ENCODE data around the gene TNFAIP3. TPM values are rescaled to one million over a fixed set of nuclear protein-coding genes. Genes with fewer than 3 reads are reported as not detected.

TNFAIP3 gene
- total and polyA plus RNA-seq, 2 of the 8 experiments (the other 6 are each of a cell fraction or from before 2014, with no cell fraction given), result 1.6 to 2.0 TPM

DNA sequence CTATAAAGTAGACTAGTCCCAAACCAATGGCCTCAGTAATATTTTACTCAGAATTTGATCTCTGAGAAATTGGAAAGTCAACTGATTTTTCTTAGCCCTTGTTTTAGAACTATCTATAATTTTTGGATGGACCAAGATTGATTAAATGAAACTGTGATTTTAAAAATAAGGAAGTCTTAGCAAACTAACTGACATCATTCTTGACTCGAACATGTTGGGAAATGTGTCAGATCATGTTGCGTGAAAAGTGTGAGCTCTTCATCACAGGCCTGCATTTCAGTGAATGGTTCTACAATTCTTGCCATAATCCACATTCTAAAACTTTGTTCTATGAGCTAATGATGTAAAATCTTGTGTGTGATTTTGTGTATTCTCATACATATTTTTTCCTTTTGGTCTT is 11.0 kb downstream of the TNFAIP3 start:
- no peak for DNase-seq (ENCODE audit: low read depth in 1 of 2, low spot score in 2 of 2)
- Histone ChIP-seq H2BK120ac (replicated peaks; ENCODE audit: low read depth, low read length) (no peak overlapping the region), H2BK12ac (ENCODE audit: low read depth, low read length) (no peak overlapping the region), H3K27ac (ENCODE audit: low read depth, low read length) (no peak overlapping the region), H3K4me2 (ENCODE audit: insufficient read depth in 1 of 2, low read depth in 2 of 2, low read length in 2 of 2) (no peak overlapping the region), H3K23ac (ENCODE audit: insufficient read length) (no peak overlapping the region), H3K36me3 (ENCODE audit: control insufficient read depth in 2 of 4, insufficient read depth in 4 of 4, low read length in 3 of 4) (peaks cover 4 to 20% (median 7%) of the 10 kb centered on the region in 4 experiments; a peak in 5 of 8 replicates), H4K91ac (replicated peaks; ENCODE audit: insufficient read length, low read length) (no peak overlapping the region), H3K23me2 (ENCODE audit: low read depth, low read length) (no peaks in the 10 kb centered on the region), H3K9me3 (ENCODE audit: insufficient read depth in 2 of 2, low read depth in 1 of 2, low read length in 1 of 2) (no peaks in the 10 kb centered on the region), H3K14ac (ENCODE audit: insufficient read length) (no peak overlapping the region), H3K9ac (replicated peaks in 1 of 4; ENCODE audit: extremely low read depth in 1 of 4, low read depth in 3 of 4, low read length in 3 of 4) (no peak overlapping the region), H3K18ac (ENCODE audit: extremely low read depth, low read length) (no peak overlapping the region), H2AK5ac (ENCODE audit: low read depth, low read length) (no peak overlapping the region), H3K79me2 (ENCODE audit: control insufficient read depth in 1 of 2, insufficient read depth in 2 of 2, low read length in 2 of 2) (no peaks in the 10 kb centered on the region), H4K5ac (ENCODE audit: insufficient read length, low read depth, low read length) (no peak overlapping the region), H2AFZ (ENCODE audit: low read length) (no peak overlapping the region), H2BK20ac (ENCODE audit: low read length) (no peak overlapping the region), H3K27me3 (replicated peaks in 1 of 4; ENCODE audit: control insufficient read depth in 3 of 4, extremely low read depth in 1 of 4, insufficient read depth in 3 of 4, low read length in 3 of 4) (no peaks in the 10 kb centered on the region), H2BK5ac (ENCODE audit: low read depth, low read length) (no peak overlapping the region), H3K79me1 (ENCODE audit: low read depth, low read length) (no peaks in the 10 kb centered on the region; the same call in 1 of the 2 replicates), H4K8ac (ENCODE audit: extremely low read depth, insufficient read depth, low read length) (no peak overlapping the region), H2BK15ac (ENCODE audit: low read length) (no peak overlapping the region), H3K4me1 (replicated peaks in 1 of 4; ENCODE audit: control insufficient read depth in 3 of 4, insufficient read depth in 4 of 4, low read length in 3 of 4) (peaks cover 0 to 11% (median 5%) of the 10 kb centered on the region in 4 experiments; a peak in 4 of 7 replicates), H4K20me1 (replicated peaks in 1 of 2; ENCODE audit: control insufficient read depth in 1 of 2, insufficient read depth in 2 of 2, low read length in 2 of 2) (no peaks in the 10 kb centered on the region), H3K4me3 (ENCODE audit: extremely low read depth in 1 of 4, insufficient read depth in 2 of 4, low read depth in 3 of 4, low read length in 4 of 4) (no peak overlapping the region), H3K56ac (replicated peaks; ENCODE audit: insufficient read length, low read depth, low read length) (no peak overlapping the region), H3K4ac (replicated peaks; ENCODE audit: insufficient read length, low read depth, low read length) (no peak overlapping the region)
- POLR2A ChIA-PET (ENCODE audit: partially characterized antibody), result no interaction called here
- FAIRE-seq, result no peak
- WGBS, 2 experiments (ENCODE audit: extremely low coverage in 1 of 2, insufficient coverage in 1 of 2, insufficient read length in 1 of 2, insufficient replicate concordance in 2 of 2, low coverage in 1 of 2, low lambda C conversion rate in 2 of 2, missing lambda C conversion rate in 1 of 2), result 97% methylated on average over 2 of the region's 2 CpGs; no CpG with 5 or more reads in 1 of the 2 experiments
- CTCF ChIA-PET (ENCODE audit: partially characterized antibody), result interaction anchor here (0.7 to 4.8 kb wide), 8 partner anchors 9 to 173 kb away, joined by 3 to 52 read pairs (median 5); partner anchors contain the start of gene TNFAIP3
- TF ChIP-seq CREB1 (IDR thresholded peaks at IDR 0.05), result no peak
- no peak for TF ChIP-seq SIN3A (conservative IDR thresholded peaks at IDR 0.05 in 1 of 2, IDR thresholded peaks at IDR 0.05 in 1 of 2; ENCODE audit: low read depth in 1 of 2, low read length in 2 of 2)
- TF ChIP-seq TAF1 (IDR thresholded peaks at IDR 0.05; ENCODE audit: low read depth, low read length), result no peak
- TF ChIP-seq BACH1 (IDR thresholded peaks at IDR 0.05; ENCODE audit: low read length), result no peak
- TF ChIP-seq SP4 (IDR thresholded peaks at IDR 0.05; ENCODE audit: low read length), result no peak
- no peak for TF ChIP-seq TBP (IDR thresholded peaks at IDR 0.05; ENCODE audit: low read depth, low read length)
- no peak for TF ChIP-seq RXRA (IDR thresholded peaks at IDR 0.05; ENCODE audit: insufficient read depth, low read depth, low read length)
